Endodermal cell (in vitro differentiated cells): Measurements from ENCODE around the gene TSPAN15. TPM values are rescaled to one million over a fixed set of nuclear protein-coding genes. Genes with fewer than 3 reads are reported as not detected.
"Not testable (repeated sequence)": the region's sequence is repeated elsewhere in the genome, so short reads cannot be mapped to it uniquely, and the experiment has no call there.

Source experiments
- DNase-seq: peaks from one replicate; pipeline ENCODE4 v3.0.0-alpha.2; 2017
- H3K27ac ChIP-seq: 2 replicates; pipeline ENCODE4 v1.5.1; 2013; ENCODE audit warnings: mild to moderate bottlenecking, low read depth, low read length, moderate library complexity
- H3K27me3 ChIP-seq: 2 replicates; pipeline ENCODE4 v1.6.1; 2013; ENCODE audit warnings: mild to moderate bottlenecking, low read length, moderate library complexity; ENCODE audit not compliant: insufficient read depth, control insufficient read depth, poor library complexity, severe bottlenecking
- H3K36me3 ChIP-seq: 2 replicates; pipeline ENCODE4 v1.7.0; 2013; ENCODE audit warnings: mild to moderate bottlenecking, low read length, moderate library complexity; ENCODE audit not compliant: control insufficient read depth, insufficient read depth
- H3K4me1 ChIP-seq: one replicate; pipeline ENCODE4 v1.7.0; 2013; ENCODE audit warnings: low read length; ENCODE audit not compliant: control insufficient read depth, insufficient read depth
- H3K4me3 ChIP-seq: 2 replicates; pipeline ENCODE4 v1.5.1; 2013; ENCODE audit warnings: mild to moderate bottlenecking, low read length, moderate library complexity
- H3K9ac ChIP-seq: 2 replicates; pipeline ENCODE4 v1.6.1; 2013; ENCODE audit warnings: mild to moderate bottlenecking, low read length, moderate library complexity; ENCODE audit not compliant: poor library complexity, severe bottlenecking; ENCODE audit errors: extremely low read depth
- H3K9me3 ChIP-seq: 2 replicates; pipeline ENCODE4 v1.6.1; 2013; ENCODE audit warnings: mild to moderate bottlenecking, low read length, moderate library complexity; ENCODE audit not compliant: control insufficient read depth
- H3K27ac Mint-ChIP-seq: 2 replicates; pipeline ENCODE4 v1.8.0; 2020; ENCODE audit warnings: mixed read lengths
- H3K27me3 Mint-ChIP-seq: 2 replicates; pipeline ENCODE4 v1.8.0; 2021; ENCODE audit warnings: mild to moderate bottlenecking, mixed read lengths; ENCODE audit not compliant: insufficient read depth
- H3K36me3 Mint-ChIP-seq: 2 replicates; pipeline ENCODE4 v1.8.0; 2020; ENCODE audit warnings: low read depth, mixed read lengths
- H3K4me1 Mint-ChIP-seq: 2 replicates; pipeline ENCODE4 v1.8.0; 2020; ENCODE audit warnings: mixed read lengths
- H3K4me3 Mint-ChIP-seq: 2 replicates; pipeline ENCODE4 v1.8.0; 2020; ENCODE audit warnings: mild to moderate bottlenecking, moderate library complexity, mixed read lengths
- H3K9me3 Mint-ChIP-seq: 2 replicates; pipeline ENCODE4 v1.8.0; 2020; ENCODE audit warnings: mild to moderate bottlenecking, mixed read lengths
- WGBS, 2 experiments: methylation state at CpG; one replicate each; pipeline versions ENCODE4 v1.1.5 to v1.1.7; 2013; ENCODE audit warnings: missing lambda C conversion rate in 2 of 2, mixed read lengths in 1 of 2; ENCODE audit not compliant: insufficient coverage in 1 of 2, insufficient read length in 1 of 2; 5-methylcytosine and 5-hydroxymethylcytosine counted together
- total RNA-seq, 2 donors: library from RNA; stranded (reverse); fragmentation: NEBNext Ultra II Directional in 1 of 2; extraction: Animal tissue kit (Norgen Biotek cat#: 25700) in 1 of 2; gene quantifications; 2 replicates in 1 of 2; 3 replicates in 1 of 2; pipeline ENCODE4 v1.2.1, GENCODE V29; 2021
- TF ChIP-seq, protein P1 (sequence below): fragments of 200-600 bp; sonication (generic); conservative IDR thresholded peaks from 2 replicates; pipeline ENCODE4 v1.5.0; 2021; ENCODE audit warnings: antibody characterized with exemption, mild to moderate bottlenecking

TSPAN15 gene
- total RNA-seq, 2 donors from 2014 or later = 10.1 to 15.8 TPM

DNA sequence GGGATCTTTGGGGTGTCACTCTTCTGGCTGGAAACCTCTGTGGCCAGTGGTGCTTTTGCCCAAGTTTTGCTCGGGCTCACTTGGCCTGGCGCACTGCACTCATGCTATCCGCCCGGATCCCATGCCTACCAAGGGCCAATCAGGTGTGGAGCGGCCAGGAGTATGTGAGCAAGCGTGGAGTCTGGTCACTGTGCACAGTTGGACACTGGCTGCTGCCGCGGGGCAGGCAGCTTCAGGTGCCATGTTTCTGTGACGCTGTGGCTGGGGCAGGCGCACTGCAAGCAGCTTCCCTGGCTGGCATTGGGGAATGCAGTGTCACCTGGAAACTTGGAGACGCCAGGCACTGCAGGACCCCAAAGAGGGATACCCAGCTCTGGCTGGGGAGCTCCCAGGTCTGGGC, 76.7 kb downstream of the TSPAN15 start:
- H3K27me3 Mint-ChIP-seq = peaks cover 24% of the 10 kb centered on the region
- H3K9me3 Mint-ChIP-seq = peaks cover 1% of the 10 kb centered on the region

DNA sequence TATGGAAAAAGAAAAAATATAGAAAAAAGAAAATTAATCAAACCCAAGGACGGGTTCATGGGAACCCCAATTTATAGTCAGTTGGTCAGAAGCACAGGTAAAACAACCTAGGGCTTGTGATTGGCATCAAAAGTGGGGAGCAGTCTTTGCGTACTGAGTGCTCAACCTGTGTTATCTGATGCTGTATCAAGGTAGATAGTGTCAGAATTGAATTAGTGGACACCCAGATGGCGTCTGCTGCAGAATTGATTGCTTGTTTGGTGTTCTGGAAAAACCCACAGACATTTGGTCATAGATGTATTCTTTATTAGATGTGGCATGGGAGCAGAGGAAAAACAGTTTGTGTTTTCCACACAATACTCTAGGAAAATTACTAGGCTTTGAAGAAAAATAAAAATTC, 82.4 kb downstream of the TSPAN15 start:
- Mint-ChIP-seq H3K4me1 (no peaks in the 10 kb centered on the region), H3K27ac (no peak overlapping the region), H3K36me3 (no peaks in the 10 kb centered on the region), H3K4me3 (no peak overlapping the region), H3K9me3 (peaks cover 6% of the 10 kb centered on the region), H3K27me3 (peaks cover 49% of the 10 kb centered on the region)
- H3K36me3 ChIP-seq = no peaks in the 10 kb centered on the region
- TF ChIP-seq, protein P1, sequence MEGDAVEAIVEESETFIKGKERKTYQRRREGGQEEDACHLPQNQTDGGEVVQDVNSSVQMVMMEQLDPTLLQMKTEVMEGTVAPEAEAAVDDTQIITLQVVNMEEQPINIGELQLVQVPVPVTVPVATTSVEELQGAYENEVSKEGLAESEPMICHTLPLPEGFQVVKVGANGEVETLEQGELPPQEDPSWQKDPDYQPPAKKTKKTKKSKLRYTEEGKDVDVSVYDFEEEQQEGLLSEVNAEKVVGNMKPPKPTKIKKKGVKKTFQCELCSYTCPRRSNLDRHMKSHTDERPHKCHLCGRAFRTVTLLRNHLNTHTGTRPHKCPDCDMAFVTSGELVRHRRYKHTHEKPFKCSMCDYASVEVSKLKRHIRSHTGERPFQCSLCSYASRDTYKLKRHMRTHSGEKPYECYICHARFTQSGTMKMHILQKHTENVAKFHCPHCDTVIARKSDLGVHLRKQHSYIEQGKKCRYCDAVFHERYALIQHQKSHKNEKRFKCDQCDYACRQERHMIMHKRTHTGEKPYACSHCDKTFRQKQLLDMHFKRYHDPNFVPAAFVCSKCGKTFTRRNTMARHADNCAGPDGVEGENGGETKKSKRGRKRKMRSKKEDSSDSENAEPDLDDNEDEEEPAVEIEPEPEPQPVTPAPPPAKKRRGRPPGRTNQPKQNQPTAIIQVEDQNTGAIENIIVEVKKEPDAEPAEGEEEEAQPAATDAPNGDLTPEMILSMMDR = no peak
- no peak overlapping the region for H3K27ac ChIP-seq
- DNase-seq = no peak
- peaks cover 5% of the 10 kb centered on the region for H3K27me3 ChIP-seq
- WGBS, 2 experiments = 78 to 88% methylated on average over 3 of the region's 3 CpGs
- no peak overlapping the region for H3K4me3 ChIP-seq
- H3K4me1 ChIP-seq = no peaks in the 10 kb centered on the region
- no peaks in the 10 kb centered on the region for H3K9me3 ChIP-seq
- no peak overlapping the region for H3K9ac ChIP-seq

More for the DNA sequence above, 76.7 kb downstream of the TSPAN15 start:
- Histone ChIP-seq H3K27ac (no peak overlapping the region), H3K9me3 (no peaks in the 10 kb centered on the region), H3K4me3 (no peak overlapping the region), H3K4me1 (no peaks in the 10 kb centered on the region), H3K9ac (no peak overlapping the region), H3K36me3 (no peaks in the 10 kb centered on the region), H3K27me3 (peaks cover 5% of the 10 kb centered on the region)
- no peak for DNase-seq
- TF ChIP-seq, protein P1 = no peak
- Mint-ChIP-seq H3K4me3 (no peak overlapping the region), H3K27ac (no peak overlapping the region), H3K36me3 (no peaks in the 10 kb centered on the region), H3K4me1 (no peaks in the 10 kb centered on the region)
- 93 to 99% methylated on average over 6 to 11 of the region's 11 CpGs for WGBS, 2 experiments

DNA sequence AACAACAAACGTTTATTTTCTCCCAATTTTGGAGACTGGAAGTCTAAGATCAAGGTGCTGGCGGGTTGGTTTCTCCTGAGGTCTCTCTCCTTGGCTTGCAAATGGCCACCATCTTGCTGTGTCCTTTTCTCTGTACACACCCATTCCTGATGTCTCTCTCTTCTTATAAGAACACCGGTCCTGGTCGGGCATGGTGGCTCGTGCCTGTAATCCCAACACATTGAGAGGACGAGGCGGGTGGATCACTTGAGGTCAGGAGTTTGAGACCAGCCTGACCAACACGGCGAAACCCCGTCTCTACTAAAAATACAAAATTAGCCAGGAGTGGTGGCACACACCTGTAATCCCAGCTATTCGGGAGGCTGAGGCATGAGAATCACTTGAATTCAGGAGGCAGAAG, 85.3 kb downstream of the TSPAN15 start:
- not testable (repeated sequence) for H3K4me1 Mint-ChIP-seq, DNase-seq, H3K4me3 Mint-ChIP-seq, H3K36me3 Mint-ChIP-seq, H3K27ac ChIP-seq, H3K9ac ChIP-seq, H3K4me1 ChIP-seq, H3K4me3 ChIP-seq, H3K36me3 ChIP-seq, H3K27me3 ChIP-seq, H3K27ac Mint-ChIP-seq
- WGBS, 2 experiments = 87 to 94% methylated on average over 9 to 11 of the region's 11 CpGs
- peaks cover 58% of the 10 kb centered on the region for H3K27me3 Mint-ChIP-seq
- H3K9me3 Mint-ChIP-seq = peaks cover 33% of the 10 kb centered on the region
- peaks cover 12% of the 10 kb centered on the region for H3K9me3 ChIP-seq

DNA sequence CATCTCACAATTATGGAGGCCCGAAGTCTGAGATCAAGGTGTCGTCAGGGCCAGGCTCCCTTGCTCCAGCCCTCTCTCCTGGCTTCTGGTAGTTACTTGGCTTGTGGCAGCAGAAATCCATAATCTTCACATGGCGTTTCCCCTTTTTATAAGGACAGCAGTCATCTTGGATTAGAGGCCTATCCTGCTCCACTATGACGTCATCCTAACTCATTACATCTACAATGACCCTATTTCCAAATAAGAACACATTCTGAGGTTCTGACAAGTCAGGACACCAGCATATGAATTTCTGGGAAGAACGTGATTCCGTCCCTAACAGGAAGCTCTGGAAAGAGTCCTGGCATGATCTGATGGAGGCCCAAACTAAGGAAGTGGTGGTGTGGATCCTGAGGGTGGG, 86.2 kb downstream of the TSPAN15 start:
- H3K9me3 Mint-ChIP-seq = peaks cover 41% of the 10 kb centered on the region
- 90% methylated on average over 6 of the region's 6 CpGs for WGBS, 2 experiments

More for the DNA sequence above, 86.2 kb downstream of the TSPAN15 start:
- Histone ChIP-seq H3K9me3 (peaks cover 16% of the 10 kb centered on the region), H3K4me1 (no peaks in the 10 kb centered on the region), H3K27ac (no peak overlapping the region), H3K9ac (no peak overlapping the region), H3K27me3 (peaks cover 5% of the 10 kb centered on the region), H3K36me3 (no peaks in the 10 kb centered on the region), H3K4me3 (no peak overlapping the region)
- peaks cover 53% of the 10 kb centered on the region for H3K27me3 Mint-ChIP-seq
- H3K4me3 Mint-ChIP-seq = no peak overlapping the region
- TF ChIP-seq, protein P1 = no peak
- no peak for DNase-seq
- no peak overlapping the region for H3K27ac Mint-ChIP-seq
- no peaks in the 10 kb centered on the region for H3K36me3 Mint-ChIP-seq
- no peaks in the 10 kb centered on the region for H3K4me1 Mint-ChIP-seq
